GM21825 (cell line): ENCODE measurements around the gene COBL.

ENCODE experiments used
- ATAC-seq: cut with Tn5 transposase; IDR thresholded peaks from one replicate; pipeline ENCODE4 v1.9.1; 2021; ENCODE audit warnings: mild to moderate bottlenecking, moderate library complexity; ENCODE audit not compliant: unreplicated experiment

Gene COBL, protein sequence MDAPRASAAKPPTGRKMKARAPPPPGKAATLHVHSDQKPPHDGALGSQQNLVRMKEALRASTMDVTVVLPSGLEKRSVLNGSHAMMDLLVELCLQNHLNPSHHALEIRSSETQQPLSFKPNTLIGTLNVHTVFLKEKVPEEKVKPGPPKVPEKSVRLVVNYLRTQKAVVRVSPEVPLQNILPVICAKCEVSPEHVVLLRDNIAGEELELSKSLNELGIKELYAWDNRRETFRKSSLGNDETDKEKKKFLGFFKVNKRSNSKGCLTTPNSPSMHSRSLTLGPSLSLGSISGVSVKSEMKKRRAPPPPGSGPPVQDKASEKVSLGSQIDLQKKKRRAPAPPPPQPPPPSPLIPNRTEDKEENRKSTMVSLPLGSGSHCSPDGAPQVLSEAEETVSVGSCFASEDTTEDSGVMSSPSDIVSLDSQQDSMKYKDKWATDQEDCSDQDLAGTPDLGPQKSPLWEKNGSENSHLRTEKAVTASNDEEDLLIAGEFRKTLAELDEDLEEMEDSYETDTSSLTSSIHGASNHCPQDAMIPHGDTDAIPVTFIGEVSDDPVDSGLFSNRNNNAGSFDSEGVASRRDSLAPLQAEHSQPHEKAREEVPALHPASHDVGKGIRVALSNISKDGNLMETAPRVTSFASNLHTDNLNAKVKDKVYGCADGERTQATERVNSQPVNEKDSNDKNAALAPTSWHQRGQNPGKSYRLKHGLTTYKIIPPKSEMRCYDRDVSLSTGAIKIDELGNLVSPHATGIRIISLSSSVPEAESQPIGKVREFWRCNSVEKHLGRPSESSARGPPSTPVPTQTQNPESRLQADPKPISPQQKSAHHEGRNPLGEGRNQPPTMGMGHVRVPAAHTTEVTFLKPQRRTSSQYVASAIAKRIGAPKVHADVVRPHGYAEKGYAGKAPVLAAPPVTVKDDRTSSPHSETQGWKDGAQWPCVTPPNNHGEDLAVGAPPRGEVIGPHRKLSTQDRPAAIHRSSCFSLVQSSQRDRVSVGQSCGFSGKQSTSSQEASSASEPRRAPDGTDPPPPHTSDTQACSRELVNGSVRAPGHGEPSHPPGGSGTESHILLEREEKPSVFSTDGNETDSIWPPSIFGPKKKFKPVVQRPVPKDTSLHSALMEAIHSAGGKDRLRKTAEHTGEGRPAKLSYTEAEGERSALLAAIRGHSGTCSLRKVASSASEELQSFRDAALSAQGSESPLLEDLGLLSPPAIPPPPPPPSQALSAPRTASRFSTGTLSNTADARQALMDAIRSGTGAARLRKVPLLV

DNA sequence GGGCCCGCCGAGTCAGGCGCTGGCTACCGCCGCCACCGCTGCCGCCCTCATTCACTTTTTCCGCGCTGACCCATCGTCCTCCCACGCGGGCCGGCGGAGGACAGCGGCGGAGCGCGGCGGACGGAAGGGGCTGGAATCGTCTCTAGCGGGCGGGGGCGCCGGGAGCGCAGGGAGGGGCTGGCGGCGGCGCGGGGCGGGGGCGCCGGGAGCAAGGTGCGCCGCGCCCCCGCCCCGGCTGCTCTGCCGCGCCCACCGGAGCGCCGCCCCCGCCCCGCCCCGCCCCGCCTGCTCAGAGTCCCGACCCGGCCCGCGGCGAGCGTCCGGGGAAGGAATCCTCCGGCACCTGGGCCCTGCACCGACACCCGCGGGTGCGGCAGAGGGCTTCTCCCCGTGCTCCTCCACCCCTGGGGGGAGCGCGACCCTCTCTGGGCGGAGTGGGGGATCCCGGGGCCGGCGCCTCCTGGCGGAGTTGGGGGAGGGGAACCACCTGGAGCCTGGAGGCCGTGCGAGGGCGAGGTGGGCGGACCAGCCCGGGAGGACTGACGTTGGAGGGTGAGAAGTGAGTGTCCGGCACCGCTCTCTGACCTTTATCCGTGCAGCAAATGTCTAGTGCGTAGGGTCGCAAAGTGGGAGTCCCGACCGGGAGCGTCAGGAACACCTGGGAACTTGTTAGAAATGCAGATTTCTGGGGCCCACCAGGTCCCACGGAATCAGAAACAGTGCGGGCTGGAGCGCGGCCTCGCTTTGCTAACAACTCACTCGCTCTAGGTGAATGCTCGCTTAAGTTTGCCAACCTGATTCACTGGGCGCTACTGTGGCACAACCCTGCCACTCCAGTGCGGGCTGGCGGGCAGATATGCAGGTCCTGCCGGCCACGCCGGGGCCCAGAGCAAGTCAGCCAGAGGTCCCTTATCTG, at the start of gene COBL:
Gene COBL (minus strand): TSS at position 144 of the 916 bp plus-strand sequence. CDS start 176 bp downstream, outside the sequence.
- ATAC-seq, result no peak

DNA sequence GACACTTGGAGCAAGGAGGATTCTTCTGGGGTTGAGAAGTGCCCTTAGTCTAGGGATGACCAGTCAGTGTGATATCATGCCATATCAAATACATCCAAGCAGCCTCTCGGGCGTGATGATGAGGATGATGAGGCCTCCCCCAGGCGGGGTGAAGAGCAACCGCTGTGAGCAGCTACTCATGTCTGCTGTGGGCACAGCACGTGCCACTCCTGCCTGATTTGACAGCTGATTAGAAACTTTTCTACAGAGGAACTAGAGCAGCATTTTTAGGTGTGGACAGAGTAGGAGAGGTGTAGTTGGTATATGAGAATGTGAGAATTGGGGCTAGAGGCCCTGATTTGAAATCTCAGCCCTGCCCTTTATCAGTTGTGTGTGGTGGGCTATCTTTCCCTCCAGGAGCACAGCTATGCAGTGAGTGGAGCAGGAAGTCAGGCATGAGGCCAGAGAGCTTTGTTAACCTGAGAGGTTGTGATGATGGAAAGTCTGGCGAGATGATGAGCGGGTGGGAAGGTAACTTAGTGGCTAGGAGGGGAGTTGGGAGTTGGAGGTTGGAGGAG, 49.6 kb upstream of the COBL start:
- no peak for ATAC-seq

DNA sequence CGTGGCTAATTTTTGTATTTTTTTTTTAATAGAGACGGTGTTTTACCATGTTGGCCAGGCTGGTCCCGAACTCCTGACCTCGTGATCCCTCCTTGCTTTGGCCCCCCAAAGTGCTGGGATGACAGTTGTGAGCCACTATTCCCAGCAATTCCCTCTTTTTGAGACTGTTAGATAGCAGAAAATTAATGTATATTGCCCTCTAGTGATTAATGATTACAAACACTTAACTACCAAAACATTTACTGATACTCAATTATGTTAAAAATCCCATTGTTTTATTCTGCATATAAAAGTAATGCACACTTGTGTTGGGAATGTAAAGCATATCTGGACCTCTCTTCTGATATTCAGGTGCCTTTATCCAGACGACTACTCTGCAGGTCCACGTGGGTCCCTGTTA, 41.2 kb upstream of the COBL start:
- no peak for ATAC-seq

DNA sequence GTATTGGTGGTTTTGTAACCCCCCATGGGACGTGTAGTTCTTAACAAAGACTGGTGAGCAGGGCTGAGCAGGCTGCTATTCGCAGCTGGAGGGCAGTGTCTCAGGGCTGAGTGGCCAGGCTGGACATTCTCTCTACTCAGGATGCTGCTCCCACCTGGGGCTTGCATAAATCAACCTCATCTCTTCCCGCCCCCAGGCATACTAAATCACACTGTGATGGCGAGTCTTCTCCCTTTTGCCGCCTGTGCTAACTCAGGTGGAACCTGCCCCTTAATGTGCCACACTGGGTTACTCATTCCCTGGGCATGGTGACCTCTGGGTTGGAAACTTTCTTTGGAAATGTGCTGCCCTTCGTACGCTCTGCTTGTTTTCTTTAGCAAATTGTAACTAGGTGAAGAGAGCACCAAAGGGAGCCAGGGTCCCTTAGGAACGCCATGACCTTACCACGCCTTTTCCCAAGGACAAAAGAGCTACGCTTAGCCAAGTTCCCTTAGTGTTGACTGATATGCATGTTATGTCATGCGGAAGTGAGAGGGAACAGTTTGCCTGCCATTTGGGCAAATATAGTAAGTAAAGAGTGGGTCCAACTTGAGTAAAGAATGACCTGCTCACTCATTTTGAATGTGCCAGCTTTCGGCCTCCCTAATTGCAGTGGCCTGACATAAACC, 40.4 kb upstream of the COBL start:
- no peak for ATAC-seq

DNA sequence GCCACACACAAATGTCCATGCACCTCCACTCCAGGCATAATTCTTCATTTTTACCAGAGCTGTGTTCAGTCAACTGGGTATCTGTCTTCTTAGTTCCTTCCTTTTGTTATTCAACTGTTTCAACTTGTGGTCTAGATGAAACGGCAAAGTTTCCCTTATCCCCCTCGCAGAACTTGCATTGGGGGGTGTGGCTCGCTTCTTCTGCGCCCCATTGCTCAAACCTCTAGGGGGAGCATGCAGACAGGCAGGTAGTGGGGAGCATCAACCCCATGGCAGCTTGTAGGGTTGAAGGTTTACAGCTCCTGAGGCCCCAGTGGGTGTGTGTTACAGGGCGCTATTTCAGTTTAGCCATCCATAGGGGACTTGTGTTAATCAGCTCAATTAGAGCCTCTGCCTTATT, 38.3 kb upstream of the COBL start:
- ATAC-seq, result no peak

DNA sequence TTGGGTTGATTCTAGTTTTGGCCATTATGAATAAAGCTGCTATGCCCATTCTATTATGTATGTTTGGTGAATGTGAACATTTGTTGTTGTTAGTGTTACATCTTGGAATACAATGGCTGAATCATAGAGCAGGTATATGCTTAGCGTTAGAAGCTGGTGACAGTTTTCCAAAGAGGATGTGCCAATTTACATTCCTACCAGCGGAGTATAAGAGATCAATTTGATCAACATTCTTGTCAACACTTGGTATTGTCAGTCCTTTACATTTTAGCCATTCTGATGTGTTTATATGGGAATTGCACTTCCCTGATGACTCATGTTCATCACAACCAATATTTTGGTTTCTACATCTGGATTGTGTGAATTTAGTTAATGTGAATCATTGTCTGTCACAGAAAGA, 37.8 kb upstream of the COBL start:
- no peak for ATAC-seq

DNA sequence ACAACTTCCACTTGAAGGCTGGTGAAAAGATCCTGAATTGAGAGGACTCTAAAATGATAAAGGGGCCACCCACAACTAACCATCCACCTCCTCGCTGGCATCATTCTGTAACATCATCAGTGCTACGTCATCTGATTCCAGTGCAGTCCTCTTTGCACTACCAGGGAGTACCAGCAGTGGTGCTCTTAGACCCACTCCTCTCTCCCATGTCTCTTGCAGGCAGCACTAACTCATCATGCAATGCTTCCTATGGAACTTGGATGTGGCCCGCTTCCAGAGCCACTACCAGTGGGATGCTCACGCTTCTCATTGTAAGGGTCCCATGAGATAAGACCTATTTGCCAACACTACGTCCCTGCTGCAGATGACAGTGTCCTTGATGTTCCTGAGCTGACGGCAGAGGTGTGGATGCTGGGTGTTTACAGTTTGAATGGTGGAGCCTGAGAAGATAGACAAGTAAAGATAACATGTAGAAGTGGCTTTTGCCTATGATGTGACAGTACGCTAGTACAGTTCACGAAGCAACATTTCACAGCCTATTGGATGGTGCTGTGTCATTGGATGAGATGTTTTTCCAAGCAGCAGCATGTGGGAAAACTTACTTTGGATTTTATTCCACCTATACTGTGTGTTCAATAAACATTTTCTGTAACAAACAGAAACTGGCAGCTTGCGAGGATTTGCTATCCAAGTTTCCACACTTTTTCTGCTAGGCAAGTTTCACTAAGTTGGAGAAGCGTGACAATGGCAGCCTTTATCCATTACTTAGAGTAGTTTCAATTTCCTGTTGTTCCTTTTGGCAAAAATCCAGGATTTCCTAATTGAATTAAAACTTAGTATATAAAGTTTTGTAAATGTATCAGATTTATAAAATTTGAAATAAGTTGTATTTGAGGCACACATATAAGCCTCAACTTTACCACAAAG, 35.8 kb upstream of the COBL start:
- no peak for ATAC-seq

DNA sequence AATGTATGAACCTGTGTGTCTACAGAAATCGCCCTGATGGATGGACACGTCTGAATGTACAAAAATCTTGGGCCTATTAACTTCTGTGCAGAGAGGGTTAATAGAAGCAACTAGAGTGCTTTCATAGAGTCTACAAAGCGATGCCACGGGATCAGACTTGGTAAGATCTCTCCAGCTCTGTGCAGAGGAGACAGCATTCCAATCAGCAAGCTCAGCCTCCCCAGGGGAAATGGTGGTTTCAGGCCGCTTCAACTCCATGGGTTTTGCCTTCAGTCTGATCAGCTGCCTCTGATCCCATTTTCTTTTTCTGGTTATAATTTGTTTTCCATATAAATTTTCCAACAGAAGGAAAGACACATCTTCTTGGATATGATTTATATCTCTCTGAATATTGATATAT, 35.1 kb upstream of the COBL start:
- no peak for ATAC-seq

DNA sequence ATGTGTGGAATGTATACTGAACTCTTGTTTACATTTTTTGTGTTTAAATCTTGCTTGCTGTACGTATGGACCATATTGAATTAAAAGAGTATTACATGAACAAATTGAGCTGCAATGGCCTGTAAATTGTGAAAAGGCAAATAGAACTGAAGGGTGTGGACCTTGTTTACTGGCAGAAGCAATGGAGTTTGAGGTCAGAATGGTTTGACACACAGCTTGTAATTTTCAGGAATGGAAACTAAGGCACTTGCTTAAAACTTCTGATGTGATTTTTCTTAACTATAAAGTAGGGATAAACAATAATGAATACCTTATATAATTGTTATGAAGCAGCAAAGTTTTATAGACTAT, 33.9 kb upstream of the COBL start:
- no peak for ATAC-seq

DNA sequence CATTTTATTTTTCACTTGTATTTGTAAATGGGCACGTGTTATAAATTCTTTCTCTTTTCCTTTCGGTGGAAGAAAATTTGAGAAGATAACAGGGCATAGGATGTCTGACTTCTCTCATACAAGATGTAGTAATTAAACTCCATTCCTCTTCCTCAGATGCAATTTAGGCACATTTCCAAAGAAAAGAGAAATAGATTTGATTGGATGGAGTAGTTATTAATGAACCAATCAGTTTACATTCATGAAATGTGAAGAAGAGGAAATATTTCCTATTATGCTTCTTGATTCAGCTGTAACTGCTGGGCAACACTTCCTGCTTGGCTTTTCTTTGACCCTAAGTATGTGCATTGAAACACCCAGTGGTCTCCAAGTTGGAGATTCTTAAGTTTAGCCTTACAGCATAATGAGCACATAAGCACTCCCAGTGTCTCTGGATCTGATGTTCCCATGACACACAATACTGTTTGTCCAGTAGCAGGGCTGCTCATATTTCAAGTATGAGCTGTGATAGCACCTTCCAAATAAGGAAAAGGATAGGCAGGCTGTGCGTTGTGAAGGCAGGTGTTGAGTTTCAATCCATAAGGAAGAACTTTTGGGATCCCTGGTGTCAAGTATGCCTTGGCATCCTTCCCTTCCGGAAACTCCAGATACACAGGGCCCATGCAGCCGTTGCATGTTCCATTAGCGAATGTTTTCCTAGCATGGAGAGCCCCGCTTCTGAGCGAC, 33.4 kb upstream of the COBL start:
- ATAC-seq, result no peak

DNA sequence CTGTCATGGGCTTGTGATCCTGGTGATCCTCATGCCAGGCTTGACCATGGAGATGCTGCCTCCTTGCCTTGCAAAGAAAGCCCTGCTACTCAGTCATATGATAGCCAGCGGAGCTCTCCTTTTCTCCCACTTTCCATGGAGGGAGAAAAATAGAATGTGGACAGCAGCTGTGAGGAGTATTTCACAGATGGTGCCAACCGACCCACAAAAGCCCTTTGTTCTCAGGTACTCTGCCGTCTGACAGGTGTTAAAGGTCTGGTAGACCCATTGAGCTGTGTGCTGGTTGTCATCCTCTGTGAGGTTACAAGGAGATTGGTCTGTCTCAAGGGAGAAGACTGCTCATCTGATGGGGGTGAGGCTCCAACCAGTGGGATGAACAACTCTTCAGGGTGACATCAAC, 29.5 kb upstream of the COBL start:
- no peak for ATAC-seq

DNA sequence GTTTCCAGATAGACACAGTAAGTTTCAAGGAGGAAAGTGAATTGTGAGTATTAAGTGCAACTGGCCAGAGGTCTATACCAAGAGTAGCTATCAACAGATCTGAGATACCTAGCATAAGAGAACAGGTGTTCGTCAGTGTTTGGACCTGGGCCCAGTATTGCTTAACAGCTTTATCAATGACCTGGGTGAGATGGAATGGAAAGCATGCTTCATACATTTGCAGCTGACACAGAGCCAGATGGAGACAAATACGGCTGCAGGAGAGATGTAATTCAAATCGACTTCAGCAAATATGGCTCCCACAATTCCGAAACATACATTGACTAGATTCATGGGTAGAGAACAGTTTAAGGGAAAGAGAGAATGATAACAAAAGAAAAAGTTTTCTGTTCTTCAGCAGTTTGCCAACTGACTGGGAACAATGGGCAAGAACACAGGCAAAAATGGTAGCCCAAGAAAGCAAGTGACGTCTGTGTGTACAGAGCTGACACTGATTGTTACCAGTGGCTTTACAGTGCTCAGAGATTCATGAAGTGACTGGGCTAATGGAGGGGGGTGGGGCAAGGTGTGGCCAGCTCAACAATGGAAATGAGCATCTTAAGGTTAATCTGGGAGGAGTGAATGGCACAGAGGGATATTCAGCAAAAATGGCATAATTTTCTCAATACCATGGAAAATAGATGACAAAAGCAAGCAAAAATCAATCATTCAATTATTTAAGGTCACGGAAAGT, 28.0 kb upstream of the COBL start:
- ATAC-seq, result no peak

DNA sequence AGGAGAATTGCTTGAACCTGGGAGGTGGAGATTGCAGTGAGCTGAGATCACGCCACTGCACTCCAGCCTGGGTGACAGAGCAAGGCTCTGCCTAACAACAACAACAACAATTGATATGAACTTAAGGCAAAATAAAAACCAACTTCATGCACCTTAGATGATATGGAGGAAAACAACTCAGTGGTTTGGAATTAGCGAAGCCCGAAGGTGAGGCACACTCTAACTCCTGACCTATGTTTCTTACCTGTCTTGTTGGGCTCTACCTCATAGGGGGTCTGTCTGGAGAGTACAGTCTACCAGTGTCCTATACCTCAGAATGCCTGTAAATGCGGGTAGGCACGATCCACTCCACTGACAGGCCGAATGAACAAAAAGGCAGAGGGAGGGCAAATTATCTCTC, 24.3 kb upstream of the COBL start:
- ATAC-seq, result no peak

DNA sequence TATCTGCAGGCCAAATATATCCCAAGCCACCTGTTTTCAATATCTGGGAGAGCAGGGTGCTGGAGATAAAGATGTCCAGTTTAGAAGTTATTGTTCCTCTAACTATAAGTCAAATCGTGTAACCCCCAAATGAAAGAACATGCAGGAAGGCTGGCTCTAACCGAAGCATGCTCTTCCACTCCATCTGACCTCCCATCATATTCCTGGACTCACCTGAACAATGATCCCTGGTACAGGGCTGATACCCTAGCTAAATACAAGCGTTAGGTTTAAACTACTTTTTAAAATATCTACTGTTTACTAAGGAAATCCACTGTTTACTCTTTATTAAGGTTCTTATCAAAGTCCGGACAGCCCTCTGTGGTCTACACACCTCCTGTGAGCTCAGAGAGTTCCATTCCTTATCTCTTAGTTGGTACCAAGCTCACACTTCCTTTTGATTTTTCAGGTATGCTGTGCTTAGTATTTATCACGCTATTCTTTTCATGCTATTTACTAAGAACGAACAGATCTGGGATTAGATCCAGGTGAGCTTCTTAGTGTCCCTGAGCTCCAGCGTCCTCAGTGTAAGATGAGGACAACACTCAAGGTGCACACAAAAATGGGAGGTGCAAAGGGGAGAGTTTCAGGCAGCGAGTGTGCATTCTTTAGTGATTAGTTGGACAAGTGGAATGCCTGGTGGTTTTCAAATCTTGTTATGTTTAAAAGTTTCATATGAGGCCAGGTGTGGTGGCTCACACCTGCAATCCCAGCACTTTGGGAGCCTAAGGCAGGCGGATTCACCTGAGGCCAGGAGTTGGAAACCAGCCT, 23.6 kb upstream of the COBL start:
- no peak for ATAC-seq

DNA sequence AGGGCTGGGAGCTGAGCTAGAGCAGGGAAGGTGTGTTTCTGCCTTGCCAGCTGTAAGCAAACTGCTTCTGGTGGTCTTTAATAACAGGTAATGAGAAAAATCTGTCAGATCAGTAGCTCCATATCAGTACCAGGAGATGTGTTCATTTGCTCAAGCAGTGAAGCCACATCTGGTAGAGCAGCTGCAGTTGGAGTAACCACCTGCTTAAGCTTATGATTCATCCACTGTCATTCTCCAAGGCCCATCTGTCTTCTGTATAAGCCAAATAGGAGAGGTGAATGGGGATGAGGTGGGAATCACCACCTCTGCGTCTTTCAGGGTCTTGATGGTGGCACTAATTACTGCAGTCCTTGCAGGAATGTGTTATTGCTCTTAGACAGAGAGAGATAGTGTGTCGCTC, 18.4 kb upstream of the COBL start:
- no peak for ATAC-seq

DNA sequence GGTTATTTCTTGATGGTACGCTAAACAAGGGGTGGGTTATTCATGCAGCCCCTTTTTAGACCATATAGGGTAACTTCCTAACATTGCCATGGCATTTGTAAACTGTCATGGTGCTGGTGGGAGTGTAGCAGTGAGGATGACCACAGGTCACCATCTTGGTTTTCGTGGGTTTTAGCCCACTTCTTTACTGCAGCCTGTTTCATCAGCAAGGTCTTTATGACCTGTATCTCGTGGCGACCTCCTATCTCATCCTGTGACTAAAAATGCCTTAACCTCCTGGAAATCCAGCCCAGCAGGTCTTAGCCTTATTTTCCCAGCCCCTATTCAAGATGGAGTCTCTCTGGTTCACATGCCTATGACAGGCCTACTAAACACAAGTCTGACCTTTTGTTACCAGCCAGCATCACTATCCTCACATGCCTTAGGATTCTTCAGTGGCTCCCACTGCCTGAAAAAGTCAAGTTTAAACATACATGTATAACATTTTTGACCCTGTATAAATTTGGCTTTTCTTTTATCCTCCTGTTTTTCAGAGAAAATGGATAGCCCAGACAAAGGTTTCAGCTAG, 13.2 kb upstream of the COBL start:
- ATAC-seq, result no peak
